Activated CD4-positive, alpha-beta memory T cell treated with anti-CD3 and anti-CD28 coated beads for 36 hours (primary cell): Measurements from ENCODE around the gene KRTAP1-3. TPM values are rescaled to one million over a fixed set of nuclear protein-coding genes. Genes with fewer than 3 reads are reported as not detected.
"Not testable (repeated sequence)": the region's sequence is repeated elsewhere in the genome, so short reads cannot be mapped to it uniquely, and the experiment has no call there.

Experiments
- CTCF ChIA-PET: fragments of 350-600 bp; sonication (Branson Sonifier 250); formaldehyde crosslinking; loops from one replicate; lab custom pipeline; 2021; ENCODE audit warnings: antibody characterized with exemption, inconsistent platforms; lab: Charles Lee
- POLR2A ChIA-PET: fragments of 350-600 bp; sonication (Branson Sonifier 250); formaldehyde crosslinking; loops from one replicate; lab custom pipeline; 2021; ENCODE audit warnings: antibody characterized with exemption; lab: Charles Lee
- DNase-seq: peaks from one replicate; pipeline ENCODE4 v3.0.0-alpha.2; 2020
- H3K27ac Mint-ChIP-seq: one replicate; pipeline ENCODE4 v1.8.0; 2021; ENCODE audit warnings: mixed read lengths
- H3K27me3 Mint-ChIP-seq: one replicate; pipeline ENCODE4 v1.8.0; 2021; ENCODE audit warnings: mixed read lengths
- H3K36me3 Mint-ChIP-seq: one replicate; pipeline ENCODE4 v1.8.0; 2021; ENCODE audit warnings: mixed read lengths
- H3K4me1 Mint-ChIP-seq: one replicate; pipeline ENCODE4 v1.8.0; 2021; ENCODE audit warnings: low read depth, mixed read lengths
- H3K4me3 Mint-ChIP-seq: one replicate; pipeline ENCODE4 v1.8.0; 2021; ENCODE audit warnings: mild to moderate bottlenecking, mixed read lengths
- H3K9me3 Mint-ChIP-seq: one replicate; pipeline ENCODE4 v1.8.0; 2021; ENCODE audit warnings: mixed read lengths
- intact Hi-C: fragments of 100-400 bp; cut with micrococcal nuclease; formaldehyde crosslinking; loops from one replicate; pipeline ENCODE4 v1.15.1; 2023
- total RNA-seq, 2 experiments: library from RNA; stranded (reverse); gene quantifications; one replicate each; pipeline ENCODE4 v1.2.3, GENCODE V29; 2021

The KRTAP1-3 gene
- total RNA-seq, 2 experiments from 2014 or later, result not detected

GRCh38 chr17:41048441-41048840 lies 13.8 kb upstream of the KRTAP1-3 start:
- H3K4me3 Mint-ChIP-seq, result no peak overlapping the region
- H3K27me3 Mint-ChIP-seq, result peaks cover 22% of the 10 kb centered on the region
- H3K27ac Mint-ChIP-seq, result no peak overlapping the region
- H3K36me3 Mint-ChIP-seq, result no peaks in the 10 kb centered on the region
- H3K4me1 Mint-ChIP-seq, result no peaks in the 10 kb centered on the region
- no peak for DNase-seq
- CTCF ChIA-PET, result no interaction called here
- peaks cover 3% of the 10 kb centered on the region for H3K9me3 Mint-ChIP-seq
- POLR2A ChIA-PET, result no interaction called here
- intact Hi-C loops, result no loop called here

GRCh38 chr17:41046735-41047465 lies 12.2 kb upstream of the KRTAP1-3 start, which contains the start of gene KRTAP2-1:
Gene KRTAP2-1 (minus strand): TSS chr17:41047316. CDS start chr17:41047267, 49 bp downstream.
- H3K4me3 Mint-ChIP-seq, POLR2A ChIA-PET, intact Hi-C loops, H3K36me3 Mint-ChIP-seq, H3K9me3 Mint-ChIP-seq, H3K27ac Mint-ChIP-seq, DNase-seq, H3K4me1 Mint-ChIP-seq: not testable (repeated sequence)
- H3K27me3 Mint-ChIP-seq, result peaks cover 24% of the 10 kb centered on the region
- CTCF ChIA-PET, result interaction anchor here (0.6 kb wide), 1 partner anchor 8 kb away, joined by 3 read pairs; no protein-coding TSS in a partner anchor

- DNase-seq, result no peak
- intact Hi-C loops, result no loop called here
- Mint-ChIP-seq H3K4me3 (no peak overlapping the region), H3K27me3 (peaks cover 21% of the 10 kb centered on the region), H3K9me3 (peaks cover 6% of the 10 kb centered on the region), H3K27ac (no peak overlapping the region), H3K4me1 (no peaks in the 10 kb centered on the region), H3K36me3 (no peaks in the 10 kb centered on the region)
- ChIA-PET POLR2A (no interaction called here), CTCF (no interaction called here)
Observed at GRCh38 chr17:41042953-41043352, 8.3 kb upstream of the KRTAP1-3 start.

- not testable (repeated sequence) for H3K4me1 Mint-ChIP-seq
- peaks cover 15% of the 10 kb centered on the region for H3K27me3 Mint-ChIP-seq
Observed at GRCh38 chr17:41040783-41041571, 6.3 kb upstream of the KRTAP1-3 start, which contains the start of gene KRTAP1-1. Gene KRTAP1-1 (minus strand): TSS chr17:41041450. CDS start chr17:41041397, 53 bp downstream.

GRCh38 chr17:41037853-41038350 lies 3.2 kb upstream of the KRTAP1-3 start:
- H3K4me1 Mint-ChIP-seq, result no peaks in the 10 kb centered on the region
- no peaks in the 10 kb centered on the region for H3K9me3 Mint-ChIP-seq
- intact Hi-C loops, result no loop called here
- POLR2A ChIA-PET, result no interaction called here
- H3K27ac Mint-ChIP-seq, result no peak overlapping the region
- no peaks in the 10 kb centered on the region for H3K36me3 Mint-ChIP-seq
- peaks cover 10% of the 10 kb centered on the region for H3K27me3 Mint-ChIP-seq
- no peak for DNase-seq
- H3K4me3 Mint-ChIP-seq, result no peak overlapping the region
- CTCF ChIA-PET, result no interaction called here

More at GRCh38 chr17:41040783-41041571, 6.3 kb upstream of the KRTAP1-3 start, which contains the start of gene KRTAP1-1:
- H3K36me3 Mint-ChIP-seq, H3K9me3 Mint-ChIP-seq, intact Hi-C loops, H3K4me3 Mint-ChIP-seq, POLR2A ChIA-PET, CTCF ChIA-PET, H3K27ac Mint-ChIP-seq, DNase-seq: not testable (repeated sequence)

GRCh38 chr17:41029633-41030245 lies 4.9 kb downstream of the KRTAP1-3 start, which contains the start of gene KRTAP1-4:
Gene KRTAP1-4 (minus strand): TSS chr17:41030195. CDS start chr17:41030078, 117 bp downstream.
- H3K4me1 Mint-ChIP-seq, result no peaks in the 10 kb centered on the region
- H3K4me3 Mint-ChIP-seq, result no peak within 1 kb of the TSS
- intact Hi-C loops, result no loop called here
- CTCF ChIA-PET, result no interaction called here
- H3K27ac Mint-ChIP-seq, result no peak within 1 kb of the TSS
- no peaks in the 10 kb centered on the region for H3K9me3 Mint-ChIP-seq
- no peaks in the 10 kb centered on the region for H3K36me3 Mint-ChIP-seq
- H3K27me3 Mint-ChIP-seq, result peaks cover 19% of the 10 kb centered on the region
- DNase-seq, result no peak
- POLR2A ChIA-PET, result interaction anchor here (0.6 kb wide), 1 partner anchor 95 kb away, joined by 3 read pairs; no protein-coding TSS in a partner anchor

- H3K9me3 Mint-ChIP-seq, result no peaks in the 10 kb centered on the region
- ChIA-PET POLR2A (no interaction called here), CTCF (no interaction called here)
- no peaks in the 10 kb centered on the region for H3K36me3 Mint-ChIP-seq
- peaks cover 19% of the 10 kb centered on the region for H3K27me3 Mint-ChIP-seq
- no peaks in the 10 kb centered on the region for H3K4me1 Mint-ChIP-seq
- H3K27ac Mint-ChIP-seq, result no peak within 1 kb of the TSS
- DNase-seq, result no peak
- intact Hi-C loops, result no loop called here
- no peak within 1 kb of the TSS for H3K4me3 Mint-ChIP-seq
Observed at GRCh38 chr17:41026715-41027471, 7.8 kb downstream of the KRTAP1-3 start, which contains the start of gene KRTAP1-5. Gene KRTAP1-5 (minus strand): TSS chr17:41027208. CDS start chr17:41027155, 53 bp downstream.

- H3K27me3 Mint-ChIP-seq, result peaks cover 21% of the 10 kb centered on the region
- intact Hi-C loops, result no loop called here
- no peak overlapping the region for H3K4me3 Mint-ChIP-seq
- H3K9me3 Mint-ChIP-seq, result no peaks in the 10 kb centered on the region
- no peaks in the 10 kb centered on the region for H3K36me3 Mint-ChIP-seq
- POLR2A ChIA-PET, result no interaction called here
- DNase-seq, result no peak
- CTCF ChIA-PET, result no interaction called here
- H3K27ac Mint-ChIP-seq, result no peak overlapping the region
- no peaks in the 10 kb centered on the region for H3K4me1 Mint-ChIP-seq
Observed at GRCh38 chr17:41024697-41025096, 10.0 kb downstream of the KRTAP1-3 start.

- H3K27ac Mint-ChIP-seq, result no peak overlapping the region
- intact Hi-C loops, result no loop called here
- H3K9me3 Mint-ChIP-seq, result no peaks in the 10 kb centered on the region
- H3K4me1 Mint-ChIP-seq, result no peaks in the 10 kb centered on the region
- H3K27me3 Mint-ChIP-seq, result peaks cover 5% of the 10 kb centered on the region
- POLR2A ChIA-PET, result no interaction called here
- no peaks in the 10 kb centered on the region for H3K36me3 Mint-ChIP-seq
- no peak for DNase-seq
- no peak overlapping the region for H3K4me3 Mint-ChIP-seq
- CTCF ChIA-PET, result interaction anchor here (0.5 kb wide), 1 partner anchor 146 kb away, joined by 3 read pairs; no protein-coding TSS in a partner anchor
Observed at GRCh38 chr17:41020336-41020735, 14.3 kb downstream of the KRTAP1-3 start.

GRCh38 chr17:41019415-41019814 lies 15.3 kb downstream of the KRTAP1-3 start:
- CTCF ChIA-PET, result no interaction called here
- H3K9me3 Mint-ChIP-seq, result no peaks in the 10 kb centered on the region
- H3K4me3 Mint-ChIP-seq, result no peak overlapping the region
- no peak for DNase-seq
- peaks cover 5% of the 10 kb centered on the region for H3K27me3 Mint-ChIP-seq
- no peak overlapping the region for H3K27ac Mint-ChIP-seq
- POLR2A ChIA-PET, result no interaction called here
- H3K36me3 Mint-ChIP-seq, result no peaks in the 10 kb centered on the region
- intact Hi-C loops, result no loop called here
- H3K4me1 Mint-ChIP-seq, result no peaks in the 10 kb centered on the region

- Mint-ChIP-seq H3K4me1 (no peaks in the 10 kb centered on the region), H3K27me3 (peaks cover 5% of the 10 kb centered on the region), H3K4me3 (no peak overlapping the region), H3K27ac (no peak overlapping the region), H3K9me3 (no peaks in the 10 kb centered on the region), H3K36me3 (no peaks in the 10 kb centered on the region)
- ChIA-PET POLR2A (no interaction called here), CTCF (no interaction called here)
- no peak for DNase-seq
- intact Hi-C loops, result no loop called here
Observed at GRCh38 chr17:41018541-41018940, 16.1 kb downstream of the KRTAP1-3 start.
